HFF-Myc (cell line): ENCODE measurements around the gene LTBP4.
"Not testable (repeated sequence)": the region's sequence is repeated elsewhere in the genome, so short reads cannot be mapped to it uniquely, and the experiment has no call there.

ENCODE experiments used
- DNase-seq: peaks from one replicate; pipeline ENCODE4 v3.0.0-alpha.2; 2011; ENCODE audit warnings: low read depth; ENCODE audit errors: extremely low read depth
- H3K4me3 ChIP-seq: replicated peaks from 2 replicates; pipeline ENCODE4 v1.5.1; 2011; ENCODE audit warnings: low read depth, mild to moderate bottlenecking, control low read depth, low read length
- TF ChIP-seq, protein P1 (sequence below): IDR thresholded peaks from 2 replicates; pipeline ENCODE4 v1.5.1; 2012; ENCODE audit warnings: mild to moderate bottlenecking, low read depth, low read length, control low read depth; ENCODE audit errors: missing control alignments

LTBP4 gene

DNA sequence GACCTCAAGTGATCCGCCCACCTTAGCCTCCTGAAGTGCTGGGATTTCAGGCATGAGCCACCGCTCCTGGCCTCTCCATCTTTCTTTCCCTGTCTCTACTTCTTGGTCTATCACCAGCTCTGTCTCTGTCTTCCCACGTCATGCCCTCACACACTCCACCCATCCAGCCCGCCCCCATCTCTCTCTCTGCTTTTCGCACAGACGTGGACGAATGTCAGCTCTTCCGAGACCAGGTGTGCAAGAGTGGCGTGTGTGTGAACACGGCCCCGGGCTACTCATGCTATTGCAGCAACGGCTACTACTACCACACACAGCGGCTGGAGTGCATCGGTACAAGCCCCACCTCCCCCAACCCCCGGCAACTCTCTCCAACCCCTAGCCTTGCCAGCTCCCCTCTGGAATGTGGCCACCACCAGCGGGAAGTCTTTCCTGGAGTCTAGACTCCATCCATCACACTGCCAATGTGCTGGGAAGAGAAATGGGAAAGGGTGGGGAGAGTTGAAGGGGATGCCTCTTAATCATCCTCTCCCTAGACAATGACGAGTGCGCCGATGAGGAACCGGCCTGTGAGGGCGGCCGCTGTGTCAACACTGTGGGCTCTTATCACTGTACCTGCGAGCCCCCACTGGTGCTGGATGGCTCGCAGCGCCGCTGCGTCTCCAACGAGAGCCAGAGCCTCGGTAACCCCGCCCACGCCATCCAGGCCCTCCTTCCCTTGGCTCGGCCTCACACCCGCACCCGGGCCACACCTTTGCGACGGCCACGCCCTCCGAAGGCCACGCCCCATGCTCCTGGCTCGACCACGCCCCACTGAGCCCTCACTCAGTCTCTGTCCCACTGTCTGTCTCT is 22.5 kb downstream of the LTBP4 start:
- TF ChIP-seq, protein P1, sequence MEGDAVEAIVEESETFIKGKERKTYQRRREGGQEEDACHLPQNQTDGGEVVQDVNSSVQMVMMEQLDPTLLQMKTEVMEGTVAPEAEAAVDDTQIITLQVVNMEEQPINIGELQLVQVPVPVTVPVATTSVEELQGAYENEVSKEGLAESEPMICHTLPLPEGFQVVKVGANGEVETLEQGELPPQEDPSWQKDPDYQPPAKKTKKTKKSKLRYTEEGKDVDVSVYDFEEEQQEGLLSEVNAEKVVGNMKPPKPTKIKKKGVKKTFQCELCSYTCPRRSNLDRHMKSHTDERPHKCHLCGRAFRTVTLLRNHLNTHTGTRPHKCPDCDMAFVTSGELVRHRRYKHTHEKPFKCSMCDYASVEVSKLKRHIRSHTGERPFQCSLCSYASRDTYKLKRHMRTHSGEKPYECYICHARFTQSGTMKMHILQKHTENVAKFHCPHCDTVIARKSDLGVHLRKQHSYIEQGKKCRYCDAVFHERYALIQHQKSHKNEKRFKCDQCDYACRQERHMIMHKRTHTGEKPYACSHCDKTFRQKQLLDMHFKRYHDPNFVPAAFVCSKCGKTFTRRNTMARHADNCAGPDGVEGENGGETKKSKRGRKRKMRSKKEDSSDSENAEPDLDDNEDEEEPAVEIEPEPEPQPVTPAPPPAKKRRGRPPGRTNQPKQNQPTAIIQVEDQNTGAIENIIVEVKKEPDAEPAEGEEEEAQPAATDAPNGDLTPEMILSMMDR, result no peak
- no peak for DNase-seq
- no peak overlapping the region for H3K4me3 ChIP-seq

DNA sequence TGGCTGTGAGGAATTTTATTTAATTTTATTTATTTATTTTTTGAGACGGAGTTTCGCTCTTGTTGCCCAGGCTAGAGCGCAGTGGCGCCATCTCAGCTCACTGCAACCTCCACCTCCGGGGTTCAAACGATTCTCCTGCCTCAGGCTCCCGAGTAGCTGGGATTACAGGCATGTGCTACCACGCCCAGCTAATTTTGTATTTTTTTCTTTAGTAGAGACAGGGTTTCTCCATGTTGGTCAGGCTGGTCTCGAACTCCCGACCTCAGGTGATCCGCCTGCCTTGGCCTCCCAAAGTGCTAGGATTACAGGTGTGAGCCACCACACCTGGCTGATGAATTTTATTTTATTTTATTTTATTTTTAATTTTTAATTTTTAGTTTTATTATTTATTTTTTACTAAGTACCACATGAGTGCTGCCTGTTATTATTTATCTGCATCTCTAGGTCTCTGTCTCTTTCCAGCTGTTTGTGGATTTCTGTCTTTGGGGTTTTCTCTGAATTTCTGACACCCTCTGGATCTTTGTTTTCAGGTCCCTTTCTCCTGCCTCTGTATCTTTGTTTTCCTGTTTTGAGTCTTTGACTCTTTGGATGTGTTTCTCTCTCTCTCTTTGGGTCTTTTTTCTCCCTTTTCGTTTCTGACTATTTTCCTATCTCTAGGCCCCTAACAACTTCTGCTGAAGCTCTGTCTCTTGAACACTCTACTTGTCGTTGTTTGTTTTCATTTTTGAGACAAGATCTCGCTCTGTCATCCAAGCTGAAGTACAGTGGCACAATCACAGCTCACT is 23.4 kb downstream of the LTBP4 start:
- not testable (repeated sequence) for DNase-seq, H3K4me3 ChIP-seq

DNA sequence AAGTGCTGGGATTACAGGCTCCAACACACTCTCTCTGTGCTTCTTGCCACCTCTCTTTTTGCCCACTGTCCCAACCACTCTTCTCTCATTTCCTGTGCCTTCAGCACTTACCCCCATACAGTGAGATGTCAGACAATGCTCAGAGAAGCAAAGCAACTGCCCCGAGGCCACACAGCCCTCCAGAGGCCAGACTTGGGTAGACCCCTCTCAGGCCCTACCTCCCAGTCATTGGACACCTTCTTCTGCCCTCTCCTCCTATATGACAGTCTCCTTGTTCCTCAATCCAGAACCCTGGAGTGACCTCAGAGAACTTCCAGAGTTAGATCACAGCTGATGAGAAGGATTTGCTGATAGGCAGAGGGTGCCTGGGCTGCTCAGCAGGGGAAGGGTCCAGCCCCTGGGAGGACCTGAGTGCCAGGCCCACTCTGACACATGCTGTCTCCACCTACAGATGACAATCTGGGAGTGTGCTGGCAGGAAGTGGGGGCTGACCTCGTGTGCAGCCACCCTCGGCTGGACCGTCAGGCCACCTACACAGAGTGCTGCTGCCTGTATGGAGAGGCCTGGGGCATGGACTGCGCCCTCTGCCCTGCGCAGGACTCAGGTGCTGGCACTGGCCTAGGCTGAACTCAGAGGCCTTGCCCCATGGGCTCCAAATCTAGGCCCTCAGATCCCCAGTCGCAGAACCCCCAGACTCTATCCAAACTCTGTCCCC is 24.4 kb downstream of the LTBP4 start:
- no peak for DNase-seq
- H3K4me3 ChIP-seq, result no peak overlapping the region
- TF ChIP-seq, protein P1, result no peak

DNA sequence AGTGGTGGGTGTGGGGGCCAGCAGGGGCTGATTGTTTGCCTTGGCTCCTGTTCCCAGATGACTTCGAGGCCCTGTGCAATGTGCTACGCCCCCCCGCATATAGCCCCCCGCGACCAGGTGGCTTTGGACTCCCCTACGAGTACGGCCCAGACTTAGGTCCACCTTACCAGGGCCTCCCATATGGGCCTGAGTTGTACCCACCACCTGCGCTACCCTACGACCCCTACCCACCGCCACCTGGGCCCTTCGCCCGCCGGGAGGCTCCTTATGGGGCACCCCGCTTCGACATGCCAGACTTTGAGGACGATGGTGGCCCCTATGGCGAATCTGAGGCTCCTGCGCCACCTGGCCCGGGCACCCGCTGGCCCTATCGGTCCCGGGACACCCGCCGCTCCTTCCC is 25.7 kb downstream of the LTBP4 start:
- DNase-seq, result no peak
- H3K4me3 ChIP-seq, result no peak overlapping the region
- TF ChIP-seq, protein P1, result no peak

DNA sequence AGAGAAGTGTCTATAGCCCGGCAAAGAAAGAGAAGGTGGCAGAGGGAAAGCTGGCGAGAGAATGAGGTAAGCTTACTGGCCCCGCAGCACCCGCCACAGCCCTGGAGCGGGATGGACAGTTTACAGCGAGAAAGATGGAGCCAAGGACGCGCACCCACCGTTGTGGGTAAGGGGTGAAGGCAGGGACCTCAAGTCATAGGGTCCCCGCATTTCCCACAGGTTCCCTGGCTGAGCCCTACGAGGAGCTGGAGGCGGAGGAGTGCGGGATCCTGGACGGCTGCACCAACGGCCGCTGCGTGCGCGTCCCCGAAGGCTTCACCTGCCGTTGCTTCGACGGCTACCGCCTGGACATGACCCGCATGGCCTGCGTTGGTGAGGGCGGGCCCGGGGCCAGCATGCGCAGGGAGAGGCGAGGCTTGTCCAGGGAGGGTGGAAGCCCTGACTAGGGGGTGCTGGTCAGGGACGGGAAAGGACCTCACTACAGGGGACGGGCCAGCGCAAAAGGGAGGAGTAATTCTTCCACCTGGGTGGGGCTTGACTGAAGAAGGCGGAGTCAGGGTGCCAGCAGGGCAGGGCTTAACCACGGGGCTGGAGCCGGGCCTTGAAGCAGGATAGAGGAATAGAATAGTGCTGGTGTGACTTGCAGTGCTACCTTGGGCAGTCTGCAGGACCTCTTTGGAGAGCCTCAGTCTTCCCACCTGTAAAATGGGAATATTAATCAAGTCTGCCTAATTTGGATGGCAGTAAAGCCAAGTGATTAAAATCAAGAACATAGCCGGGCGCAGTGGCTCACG is 26.5 kb downstream of the LTBP4 start:
- no peak for DNase-seq
- no peak overlapping the region for H3K4me3 ChIP-seq
- TF ChIP-seq, protein P1, result no peak

DNA sequence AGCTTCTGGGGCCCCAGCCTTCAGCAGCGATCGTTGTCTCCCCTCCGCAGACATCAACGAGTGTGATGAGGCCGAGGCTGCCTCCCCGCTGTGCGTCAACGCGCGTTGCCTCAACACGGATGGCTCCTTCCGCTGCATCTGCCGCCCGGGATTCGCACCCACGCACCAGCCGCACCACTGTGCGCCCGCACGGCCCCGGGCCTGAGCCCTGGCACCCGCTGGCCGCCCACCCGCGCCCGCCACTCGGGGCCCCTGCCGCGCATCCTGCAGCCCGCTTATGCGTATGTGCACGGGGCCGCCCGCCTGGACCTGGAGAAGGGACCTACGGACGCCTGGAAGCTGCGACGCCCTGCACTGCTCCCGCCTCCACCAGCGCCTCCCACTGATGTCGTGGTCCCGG is 28.2 kb downstream of the LTBP4 start:
- no peak overlapping the region for H3K4me3 ChIP-seq
- TF ChIP-seq, protein P1, result no peak
- no peak for DNase-seq
